Measurements from ENCODE around the gene FOXJ3.

Gene FOXJ3

GRCh38 chr1:42175314-42176054, 159.6 kb downstream of the FOXJ3 start:
- POLR2A ChIA-PET, result no interaction called here
- CTCF ChIA-PET, result interaction anchor here (1.0 kb wide), 1 partner anchor 28 kb away, joined by 3 read pairs; no protein-coding TSS in a partner anchor
- DNase-seq (ENCODE audit: extremely low spot score), result no peak
- TF ChIP-seq ZNF384 (IDR thresholded peaks at IDR 0.05), result no peak
- TF ChIP-seq FOXM1 (IDR thresholded peaks at IDR 0.05; ENCODE audit: borderline replicate concordance), result no peak
- TF ChIP-seq ELF4 (IDR thresholded peaks at IDR 0.05), result no peak
- TF ChIP-seq BHLHE40 (IDR thresholded peaks at IDR 0.05; ENCODE audit: borderline replicate concordance), result no peak
- TF ChIP-seq L3MBTL2 (conservative IDR thresholded peaks at IDR 0.05), result no peak
- TF ChIP-seq SP1 (IDR thresholded peaks at IDR 0.05), result no peak
- TF ChIP-seq FOXA1 (IDR thresholded peaks at IDR 0.05), result no peak
- no peak for TF ChIP-seq CTBP1 (IDR thresholded peaks at IDR 0.05; ENCODE audit: borderline replicate concordance)
- TF ChIP-seq NFRKB (IDR thresholded peaks at IDR 0.05), result no peak
- no peak for TF ChIP-seq HDGF (IDR thresholded peaks at IDR 0.05; ENCODE audit: borderline replicate concordance)
- no peak for TF ChIP-seq LEF1 (IDR thresholded peaks at IDR 0.05; ENCODE audit: borderline replicate concordance)
- TF ChIP-seq PKNOX1 (IDR thresholded peaks at IDR 0.05), result no peak
- no peak for TF ChIP-seq SUZ12 (IDR thresholded peaks at IDR 0.05)
- no peak for TF ChIP-seq ARNT (IDR thresholded peaks at IDR 0.05)
- TF ChIP-seq FOXK2 (IDR thresholded peaks at IDR 0.05), result no peak

- CTCF ChIA-PET, result interaction anchor here (0.6 to 1.6 kb wide), 27 partner anchors 9 to 682 kb away, joined by 3 to 11 read pairs (median 4); no protein-coding TSS in a partner anchor
- TF ChIP-seq NFRKB (IDR thresholded peaks at IDR 0.05) (no peak), HDGF (IDR thresholded peaks at IDR 0.05; ENCODE audit: borderline replicate concordance) (no peak), BHLHE40 (IDR thresholded peaks at IDR 0.05; ENCODE audit: borderline replicate concordance) (no peak), LEF1 (IDR thresholded peaks at IDR 0.05; ENCODE audit: borderline replicate concordance) (no peak), ELF4 (IDR thresholded peaks at IDR 0.05) (no peak), PKNOX1 (IDR thresholded peaks at IDR 0.05) (no peak), ZNF384 (IDR thresholded peaks at IDR 0.05) (no peak)
- POLR2A ChIA-PET, result interaction anchor here (1.5 kb wide), 1 partner anchor 508 kb away, joined by 5 read pairs; the partner anchor contains the start of gene YBX1
- DNase-seq (ENCODE audit: extremely low spot score), result no peak
Observed at GRCh38 chr1:42173961-42174735, 160.9 kb downstream of the FOXJ3 start.

- POLR2A ChIA-PET, result interaction anchor here (1.5 kb wide), 1 partner anchor 509 kb away, joined by 5 read pairs; the partner anchor contains the start of gene YBX1
- CTCF ChIA-PET, result interaction anchor here (0.6 to 1.6 kb wide), 26 partner anchors 8 to 681 kb away, joined by 3 to 11 read pairs (median 4); no protein-coding TSS in a partner anchor
Observed at GRCh38 chr1:42173155-42173933, 161.7 kb downstream of the FOXJ3 start.

DNA sequence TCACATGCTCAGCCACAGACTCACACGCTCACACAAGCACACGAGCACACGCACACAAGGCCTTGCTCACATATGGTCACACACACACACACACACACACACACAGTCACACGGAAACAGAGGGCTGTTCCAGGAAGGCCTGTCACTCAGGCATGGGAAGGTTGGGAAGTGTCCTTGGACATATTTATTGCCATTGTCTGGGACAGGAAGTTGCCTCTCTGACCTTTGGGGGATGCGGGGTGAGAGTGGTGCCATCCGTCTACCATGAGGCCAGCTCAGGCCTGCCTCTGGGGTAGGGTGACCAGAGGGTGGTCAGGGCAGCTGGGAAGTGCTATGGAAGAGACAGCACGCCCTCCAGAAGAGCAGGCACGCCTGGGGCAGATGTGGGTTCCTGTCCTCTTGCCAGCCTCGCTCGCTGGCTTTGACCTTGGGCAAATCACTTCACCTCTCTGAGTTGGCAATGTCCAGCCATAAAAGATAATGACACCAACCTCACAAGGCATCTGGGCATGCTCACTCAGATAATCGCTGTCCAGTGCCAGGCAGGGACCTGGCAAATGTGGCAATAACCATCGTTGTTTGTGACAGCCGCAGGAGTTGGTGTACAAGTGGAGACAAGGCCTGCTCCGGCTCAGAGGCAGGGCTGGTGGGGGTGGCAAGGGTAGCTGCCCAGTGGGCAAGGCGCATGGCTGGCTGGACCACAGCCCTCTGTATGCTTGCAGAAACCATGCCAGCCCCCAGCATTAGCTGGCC, 162.5 kb downstream of the FOXJ3 start:
- POLR2A ChIA-PET, result interaction anchor here (1.5 kb wide), 1 partner anchor 510 kb away, joined by 5 read pairs; the partner anchor contains the start of gene YBX1
- DNase-seq (ENCODE audit: extremely low spot score), result no peak
- TF ChIP-seq PKNOX1 (IDR thresholded peaks at IDR 0.05), result peak; percentile 56; the same call in 1 of the 2 replicates
- no peak for TF ChIP-seq ELF4 (IDR thresholded peaks at IDR 0.05)
- CTCF ChIA-PET, result interaction anchor here (1.1 to 1.6 kb wide), 12 partner anchors 10 to 599 kb away, joined by 3 to 11 read pairs (median 4); no protein-coding TSS in a partner anchor

More at GRCh38 chr1:42173155-42173933, 161.7 kb downstream of the FOXJ3 start:
- no peak for TF ChIP-seq ZNF384 (IDR thresholded peaks at IDR 0.05)
- TF ChIP-seq TARDBP (IDR thresholded peaks at IDR 0.05), result no peak
- no peak for TF ChIP-seq SUZ12 (IDR thresholded peaks at IDR 0.05)
- TF ChIP-seq SP1 (IDR thresholded peaks at IDR 0.05), result no peak
- no peak for TF ChIP-seq CTBP1 (IDR thresholded peaks at IDR 0.05; ENCODE audit: borderline replicate concordance)
- no peak for TF ChIP-seq BHLHE40 (IDR thresholded peaks at IDR 0.05; ENCODE audit: borderline replicate concordance)
- TF ChIP-seq ELF4 (IDR thresholded peaks at IDR 0.05), result no peak
- TF ChIP-seq NFRKB (IDR thresholded peaks at IDR 0.05), result no peak
- no peak for TF ChIP-seq LEF1 (IDR thresholded peaks at IDR 0.05; ENCODE audit: borderline replicate concordance)
- TF ChIP-seq FOXK2 (IDR thresholded peaks at IDR 0.05), result no peak
- TF ChIP-seq L3MBTL2 (conservative IDR thresholded peaks at IDR 0.05), result no peak
- no peak for TF ChIP-seq FOXM1 (IDR thresholded peaks at IDR 0.05; ENCODE audit: borderline replicate concordance)
- TF ChIP-seq FOXA1 (IDR thresholded peaks at IDR 0.05), result no peak
- TF ChIP-seq HDGF (IDR thresholded peaks at IDR 0.05; ENCODE audit: borderline replicate concordance), result no peak
- TF ChIP-seq PKNOX1 (IDR thresholded peaks at IDR 0.05), result no peak
- DNase-seq (ENCODE audit: extremely low spot score), result peak; percentile 80
